GM12801 (cell line): ENCODE results near the gene PLCH2.

Source experiments
- TF ChIP-seq, protein P1 (sequence below): IDR thresholded peaks from one replicate; pipeline ENCODE4 v1.5.1; 2011; ENCODE audit warnings: control low read depth; ENCODE audit not compliant: insufficient read length; ENCODE audit errors: extremely low read depth

The PLCH2 gene

GRCh38 chr1:2431103-2431502 is 45.0 kb upstream of the PLCH2 start:
- TF ChIP-seq, protein P1, sequence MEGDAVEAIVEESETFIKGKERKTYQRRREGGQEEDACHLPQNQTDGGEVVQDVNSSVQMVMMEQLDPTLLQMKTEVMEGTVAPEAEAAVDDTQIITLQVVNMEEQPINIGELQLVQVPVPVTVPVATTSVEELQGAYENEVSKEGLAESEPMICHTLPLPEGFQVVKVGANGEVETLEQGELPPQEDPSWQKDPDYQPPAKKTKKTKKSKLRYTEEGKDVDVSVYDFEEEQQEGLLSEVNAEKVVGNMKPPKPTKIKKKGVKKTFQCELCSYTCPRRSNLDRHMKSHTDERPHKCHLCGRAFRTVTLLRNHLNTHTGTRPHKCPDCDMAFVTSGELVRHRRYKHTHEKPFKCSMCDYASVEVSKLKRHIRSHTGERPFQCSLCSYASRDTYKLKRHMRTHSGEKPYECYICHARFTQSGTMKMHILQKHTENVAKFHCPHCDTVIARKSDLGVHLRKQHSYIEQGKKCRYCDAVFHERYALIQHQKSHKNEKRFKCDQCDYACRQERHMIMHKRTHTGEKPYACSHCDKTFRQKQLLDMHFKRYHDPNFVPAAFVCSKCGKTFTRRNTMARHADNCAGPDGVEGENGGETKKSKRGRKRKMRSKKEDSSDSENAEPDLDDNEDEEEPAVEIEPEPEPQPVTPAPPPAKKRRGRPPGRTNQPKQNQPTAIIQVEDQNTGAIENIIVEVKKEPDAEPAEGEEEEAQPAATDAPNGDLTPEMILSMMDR, result no peak

GRCh38 chr1:2431518-2431917 is 44.6 kb upstream of the PLCH2 start:
- TF ChIP-seq, protein P1, result no peak

DNA sequence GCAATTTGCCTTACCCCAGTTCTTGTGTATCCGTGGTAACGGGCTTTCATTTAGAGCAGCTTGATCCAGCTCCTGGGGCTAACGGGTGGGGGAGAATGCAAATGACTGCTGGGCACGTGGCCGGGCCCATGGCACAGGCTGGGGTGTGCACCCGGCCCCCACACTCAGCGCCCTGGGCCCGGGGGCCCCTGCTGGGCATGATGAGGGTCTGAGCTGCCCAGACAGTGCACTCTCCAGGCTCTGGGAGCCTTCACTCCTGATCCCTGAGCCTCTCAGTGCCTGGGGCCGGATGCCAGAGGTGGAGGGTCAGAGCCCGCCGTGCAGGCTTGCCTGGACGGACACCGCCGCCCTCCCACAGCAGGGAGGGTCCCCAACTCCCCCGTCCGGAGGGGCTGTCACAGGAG is 43.6 kb upstream of the PLCH2 start:
- TF ChIP-seq, protein P1, result no peak

GRCh38 chr1:2433196-2433595 is 42.9 kb upstream of the PLCH2 start:
- TF ChIP-seq, protein P1, result no peak

- TF ChIP-seq, protein P1, result no peak
Observed at GRCh38 chr1:2433936-2434655, 42.0 kb upstream of the PLCH2 start.

DNA sequence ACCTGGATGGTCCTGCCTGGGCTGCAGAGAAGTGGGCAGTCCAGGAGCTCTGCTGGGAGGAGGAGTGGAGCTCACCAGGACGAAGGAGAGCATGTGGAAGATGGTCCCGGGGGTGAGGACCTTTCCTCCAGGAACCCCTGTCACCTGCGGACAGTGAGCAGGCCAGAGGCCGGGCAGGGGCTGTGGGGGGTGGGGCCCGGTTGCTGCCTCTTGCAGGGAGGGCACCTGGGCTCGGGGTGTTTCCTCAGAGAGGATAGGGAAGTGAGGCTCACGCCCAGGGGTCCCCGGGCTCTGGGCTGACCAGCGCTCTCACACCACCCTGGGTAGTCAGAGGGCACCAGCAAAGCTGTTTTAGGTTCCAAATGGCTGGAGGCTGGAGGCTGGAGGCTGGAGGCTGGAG is 41.0 kb upstream of the PLCH2 start:
- TF ChIP-seq, protein P1, result no peak

DNA sequence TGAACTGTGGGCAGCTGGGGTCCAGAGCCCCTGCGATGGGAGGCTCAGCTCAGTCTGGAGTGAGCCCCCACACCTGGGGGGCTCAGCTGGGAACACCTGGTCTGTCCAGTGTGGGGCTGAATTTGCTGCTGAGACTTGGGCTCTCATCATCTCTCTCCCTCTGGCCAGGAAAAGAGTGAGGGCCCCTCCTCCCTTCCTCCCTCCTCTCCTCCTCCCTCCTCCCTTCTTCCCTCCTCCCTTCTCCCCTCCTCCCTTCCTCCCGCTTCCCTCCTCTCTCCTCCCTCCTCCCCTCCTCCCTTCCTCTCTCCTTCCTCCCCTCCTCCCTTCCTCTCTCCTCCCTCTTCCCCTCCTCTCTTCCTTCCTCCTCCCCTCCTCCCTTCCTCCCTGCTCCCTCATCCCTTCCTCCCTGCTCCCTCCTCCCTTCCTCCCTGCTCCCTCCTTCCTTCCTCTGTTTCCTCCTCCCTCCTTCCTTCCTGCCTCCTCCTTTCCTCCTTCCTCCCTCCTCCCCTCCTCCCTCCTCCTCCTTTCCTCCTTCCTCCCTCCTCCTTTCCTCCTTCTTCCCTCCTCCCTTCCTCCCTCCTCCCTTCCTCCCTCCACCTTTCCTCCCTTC is 40.2 kb upstream of the PLCH2 start:
- TF ChIP-seq, protein P1, result no peak
